Ascending aorta (tissue), 2 donors: ENCODE data around the gene IRF2. TPM values are rescaled to one million over a fixed set of nuclear protein-coding genes. Genes with fewer than 3 reads are reported as not detected.

Experiments used
- DNase-seq, 2 donors: peaks; one replicate each; pipeline ENCODE4 v3.0.0-alpha.2; 2019; ENCODE audit warnings: low spot score in 2 of 2
- H3K27ac ChIP-seq, 2 donors: fragments of 200-600 bp; sonication (generic); one replicate each; pipeline ENCODE4 v1.5.1; 2016 to 2017; ENCODE audit warnings: mild to moderate bottlenecking in 1 of 2
- H3K27me3 ChIP-seq: fragments of 200-600 bp; sonication (generic); one replicate; pipeline ENCODE4 v1.5.1; 2017
- H3K36me3 ChIP-seq, 2 donors: fragments of 200-600 bp; sonication (generic); one replicate each; pipeline ENCODE4 v1.5.1; 2016
- H3K4me1 ChIP-seq, 2 donors: fragments of 200-600 bp; sonication (generic); one replicate each; pipeline ENCODE4 v1.5.1; 2016 to 2017; ENCODE audit warnings: mild to moderate bottlenecking in 1 of 2
- H3K4me3 ChIP-seq, 2 donors: fragments of 200-600 bp; sonication (generic); one replicate each; pipeline ENCODE4 v1.5.1; 2016 to 2017; ENCODE audit warnings: mild to moderate bottlenecking in 1 of 2
- H3K9me3 ChIP-seq, 2 donors: fragments of 200-600 bp; sonication (generic); one replicate each; pipeline ENCODE4 v1.5.1; 2016
- CTCF ChIP-seq, 3 experiments: fragments of 200-600 bp in 2 of 3; fragments of 450-650 bp in 1 of 3; sonication (generic) in 2 of 3; IDR thresholded peaks; one replicate each; pipeline ENCODE4 v1.5.1; 2016 to 2019; ENCODE audit warnings: antibody characterized with exemption in 3 of 3, mild to moderate bottlenecking in 1 of 3, moderate library complexity in 1 of 3
- intact Hi-C: fragments of 100-400 bp; cut with DNase I; formaldehyde crosslinking; loops from one replicate; pipeline ENCODE4 v1.15.1; 2023
- total RNA-seq: library from RNA; depleted of rRNA; stranded (reverse); fragments of >200 nt; gene quantifications from one replicate; pipeline ENCODE4 v1.1.0, GENCODE V29; 2016

IRF2 gene
- total RNA-seq, 1 donor from 2014 or later, result 39.6 TPM

- H3K36me3 ChIP-seq, result no peaks in the 10 kb centered on the region
- no peak overlapping the region for H3K27ac ChIP-seq
- no peaks in the 10 kb centered on the region for H3K9me3 ChIP-seq
- no peaks in the 10 kb centered on the region for H3K27me3 ChIP-seq
- no peak for TF ChIP-seq CTCF (IDR thresholded peaks at IDR 0.05)
- no peak overlapping the region for H3K4me3 ChIP-seq
- peaks cover 0 to 26% of the 10 kb centered on the region in 2 donors for H3K4me1 ChIP-seq
- no peak for DNase-seq
- intact Hi-C loops, result no loop called here
Measured at GRCh38 chr4:184444215-184444952, 30.0 kb downstream of the IRF2 start.

GRCh38 chr4:184443318-184443717 lies 31.0 kb downstream of the IRF2 start:
- no peak overlapping the region for H3K4me3 ChIP-seq
- no peaks in the 10 kb centered on the region for H3K9me3 ChIP-seq
- H3K27ac ChIP-seq, result no peak overlapping the region
- intact Hi-C loops, result no loop called here
- no peaks in the 10 kb centered on the region for H3K27me3 ChIP-seq
- no peak for DNase-seq
- peaks cover 0 to 21% of the 10 kb centered on the region in 2 donors for H3K4me1 ChIP-seq
- no peaks in the 10 kb centered on the region for H3K36me3 ChIP-seq
- no peak for TF ChIP-seq CTCF (IDR thresholded peaks at IDR 0.05)

- Histone ChIP-seq H3K9me3 (no peaks in the 10 kb centered on the region), H3K27ac (peak overlapping the region; percentile 31 to 44), H3K4me3 (peak overlapping the region in 1 of 2 donors; percentile 31), H3K4me1 (peaks cover 0 to 21% of the 10 kb centered on the region in 2 donors), H3K36me3 (no peaks in the 10 kb centered on the region), H3K27me3 (no peaks in the 10 kb centered on the region)
- DNase-seq, result no peak
- TF ChIP-seq CTCF (IDR thresholded peaks at IDR 0.05), result no peak
- intact Hi-C loops, result no loop called here
Measured at GRCh38 chr4:184442314-184442635, 32.1 kb downstream of the IRF2 start.

GRCh38 chr4:184441461-184442313 lies 32.7 kb downstream of the IRF2 start:
- H3K27me3 ChIP-seq, result no peaks in the 10 kb centered on the region
- H3K36me3 ChIP-seq, result no peaks in the 10 kb centered on the region
- DNase-seq, result no peak
- intact Hi-C loops, result no loop called here
- peak overlapping the region in 1 of 2 donors; percentile 31 for H3K4me3 ChIP-seq
- H3K27ac ChIP-seq, result peak overlapping the region; percentile 31 to 44
- no peak for TF ChIP-seq CTCF (IDR thresholded peaks at IDR 0.05)
- H3K4me1 ChIP-seq, result peaks cover 0 to 24% of the 10 kb centered on the region in 2 donors
- H3K9me3 ChIP-seq, result no peaks in the 10 kb centered on the region

- Histone ChIP-seq H3K27me3 (no peaks in the 10 kb centered on the region), H3K4me3 (no peak overlapping the region), H3K4me1 (peaks cover 0 to 22% of the 10 kb centered on the region in 2 donors), H3K36me3 (no peaks in the 10 kb centered on the region), H3K9me3 (no peaks in the 10 kb centered on the region), H3K27ac (no peak overlapping the region)
- intact Hi-C loops, result no loop called here
- TF ChIP-seq CTCF (IDR thresholded peaks at IDR 0.05), result no peak
- no peak for DNase-seq
Measured at GRCh38 chr4:184440595-184441358, 33.6 kb downstream of the IRF2 start.
